HG02943 (cell line): ENCODE results near the gene LYZL6.

Experiments
- ATAC-seq: cut with Tn5 transposase; IDR thresholded peaks from one replicate; pipeline ENCODE4 v1.9.1; 2021; ENCODE audit warnings: mild to moderate bottlenecking, low read depth, moderate library complexity; ENCODE audit not compliant: unreplicated experiment

LYZL6 gene

DNA sequence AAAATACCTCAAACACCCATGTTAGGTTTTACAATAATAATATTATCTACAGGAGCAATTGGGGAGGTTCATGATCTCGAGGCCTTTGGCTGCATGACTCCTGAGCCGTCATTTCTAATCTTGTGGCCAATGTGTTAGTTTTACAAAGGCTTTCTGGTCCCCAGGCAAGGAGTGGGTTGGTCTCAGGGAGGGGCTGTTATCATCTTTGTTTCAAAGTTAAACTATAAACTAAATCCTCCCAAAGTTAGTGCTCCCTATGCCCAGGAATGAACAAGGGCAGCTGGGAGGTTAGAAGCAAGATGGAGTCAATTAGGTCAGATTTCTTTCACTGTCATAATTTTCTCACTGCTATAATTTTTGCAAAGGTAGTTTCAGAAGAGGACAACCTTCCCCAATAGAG is 54.3 kb downstream of the LYZL6 start:
- no peak for ATAC-seq
